HCEC 1CT (cell line): ENCODE data around the gene AHCY.
"Not testable (repeated sequence)": the region's sequence is repeated elsewhere in the genome, so short reads cannot be mapped to it uniquely, and the experiment has no call there.

ENCODE experiments used
- DNase-seq: peaks from one replicate; pipeline ENCODE4 v3.0.0-alpha.2; 2017

Gene AHCY

GRCh38 chr20:34302723-34303533 is at the start of gene AHCY:
AHCY (minus strand) TSS chr20:34303355; CDS start chr20:34303270, 85 bp downstream.
- peak; percentile 96 for DNase-seq

GRCh38 chr20:34350095-34350494 is 46.9 kb upstream of the AHCY start:
- no peak for DNase-seq

GRCh38 chr20:34347571-34347970 is 44.4 kb upstream of the AHCY start:
- no peak for DNase-seq

GRCh38 chr20:34346533-34346865 is 43.3 kb upstream of the AHCY start:
- not testable (repeated sequence) for DNase-seq

GRCh38 chr20:34345839-34346532 is 42.8 kb upstream of the AHCY start:
- not testable (repeated sequence) for DNase-seq

GRCh38 chr20:34345402-34345736 is 42.2 kb upstream of the AHCY start:
- DNase-seq: no peak

GRCh38 chr20:34344238-34344637 is 41.1 kb upstream of the AHCY start:
- no peak for DNase-seq

GRCh38 chr20:34343458-34344211 is 40.5 kb upstream of the AHCY start:
- DNase-seq: no peak

GRCh38 chr20:34341199-34341598 is 38.0 kb upstream of the AHCY start:
- not testable (repeated sequence) for DNase-seq

- DNase-seq: not testable (repeated sequence)
Measured at GRCh38 chr20:34340726-34341125, 37.6 kb upstream of the AHCY start.

- DNase-seq: no peak
Measured at GRCh38 chr20:34337982-34338726, 35.0 kb upstream of the AHCY start.

- DNase-seq: no peak
Measured at GRCh38 chr20:34337544-34337943, 34.4 kb upstream of the AHCY start.

- no peak for DNase-seq
Measured at GRCh38 chr20:34334654-34335407, 31.7 kb upstream of the AHCY start.

- no peak for DNase-seq
Measured at GRCh38 chr20:34333786-34334185, 30.6 kb upstream of the AHCY start.

GRCh38 chr20:34332262-34332920 is 29.2 kb upstream of the AHCY start:
- no peak for DNase-seq

GRCh38 chr20:34331838-34332237 is 28.7 kb upstream of the AHCY start:
- no peak for DNase-seq

- DNase-seq: not testable (repeated sequence)
Measured at GRCh38 chr20:34330861-34331544, 27.8 kb upstream of the AHCY start.

GRCh38 chr20:34328928-34329677 is 25.9 kb upstream of the AHCY start:
- no peak for DNase-seq

- DNase-seq: not testable (repeated sequence)
Measured at GRCh38 chr20:34328207-34328606, 25.1 kb upstream of the AHCY start.

GRCh38 chr20:34324541-34324940 is 21.4 kb upstream of the AHCY start:
- DNase-seq: no peak
